Peyer's patch (tissue), 4 donors: ENCODE measurements around the gene PLAU.

ENCODE experiments used
- CTCF ChIP-seq, 6 experiments: fragments of 450-650 bp in 4 of 6; fragments of 200-600 bp in 2 of 6; sonication (generic) in 1 of 6; IDR thresholded peaks; one replicate each; pipeline ENCODE4 v1.5.1; 2017 to 2019; ENCODE audit warnings: antibody characterized with exemption in 6 of 6, mild to moderate bottlenecking in 3 of 6, moderate library complexity in 1 of 6
- POLR2A ChIP-seq, 2 donors: fragments of 450-650 bp; IDR thresholded peaks; one replicate each; pipeline ENCODE4 v1.5.1; 2017; ENCODE audit warnings: antibody characterized with exemption in 2 of 2, mild to moderate bottlenecking in 2 of 2, moderate library complexity in 2 of 2

- no peak for TF ChIP-seq CTCF (IDR thresholded peaks at IDR 0.05)
- no peak for TF ChIP-seq POLR2A (IDR thresholded peaks at IDR 0.05)
These were observed 20.7 kb upstream of the PLAU start for GRCh38 chr10:73890261-73890660.
